CD4-positive, alpha-beta T cell treated with Interleukin-4 for 1 hour (primary cell): ENCODE measurements around the gene STOML1.

Experiments used
- DNase-seq, 2 donors: peaks; one replicate each; pipeline ENCODE4 v3.0.0-alpha.2; 2020 to 2022

STOML1 gene

DNA sequence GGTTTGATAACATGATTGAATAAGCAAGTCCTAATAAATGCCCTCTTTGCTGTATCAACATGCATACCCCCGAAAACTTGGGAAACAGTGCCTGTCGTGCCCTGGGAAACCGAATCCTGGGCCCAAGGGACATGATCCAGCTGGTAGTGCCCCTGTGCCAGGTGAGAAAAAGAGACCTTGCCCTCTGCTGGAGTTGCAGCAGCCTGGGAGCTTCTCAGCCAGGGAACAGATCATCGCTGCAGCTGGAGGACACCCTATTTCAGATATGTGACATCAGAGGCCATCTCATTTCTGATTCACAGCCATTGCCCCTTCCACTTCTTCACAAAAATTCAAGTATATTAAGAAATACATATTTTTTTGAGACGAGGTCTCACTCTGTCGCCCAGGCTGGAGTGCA lies 32.3 kb downstream of the STOML1 start:
- no peak for DNase-seq

DNA sequence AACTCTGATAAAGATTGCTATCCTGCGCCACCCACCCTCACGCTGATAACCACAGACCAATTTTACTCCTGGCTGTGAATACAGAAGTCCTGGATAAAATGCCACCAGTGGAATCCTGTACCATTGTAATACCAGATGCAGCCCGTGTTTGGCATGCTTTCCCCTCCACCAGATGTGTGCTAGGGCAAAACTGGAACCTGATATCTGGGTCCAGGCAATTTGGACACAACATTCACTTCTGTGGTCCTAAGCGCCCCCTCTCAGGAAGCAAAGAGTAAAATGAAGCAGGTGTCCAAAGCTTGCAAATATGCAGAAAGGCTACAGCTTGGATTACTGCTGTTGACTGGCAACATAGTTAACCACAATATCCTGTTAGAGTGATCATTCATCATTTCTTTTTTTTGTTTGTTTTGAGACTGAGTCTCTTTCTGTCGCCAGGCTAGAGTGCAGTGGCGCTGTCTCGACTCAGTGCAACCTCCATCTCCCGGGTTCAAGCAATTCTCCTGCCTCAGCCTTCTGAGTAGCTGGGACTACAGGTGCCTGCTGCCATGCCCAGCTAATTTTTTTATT lies 33.0 kb downstream of the STOML1 start:
- peak; percentile 32 to 51 for DNase-seq

GRCh38 chr15:73957785-73958184 lies 34.3 kb downstream of the STOML1 start:
- DNase-seq = no peak

DNA sequence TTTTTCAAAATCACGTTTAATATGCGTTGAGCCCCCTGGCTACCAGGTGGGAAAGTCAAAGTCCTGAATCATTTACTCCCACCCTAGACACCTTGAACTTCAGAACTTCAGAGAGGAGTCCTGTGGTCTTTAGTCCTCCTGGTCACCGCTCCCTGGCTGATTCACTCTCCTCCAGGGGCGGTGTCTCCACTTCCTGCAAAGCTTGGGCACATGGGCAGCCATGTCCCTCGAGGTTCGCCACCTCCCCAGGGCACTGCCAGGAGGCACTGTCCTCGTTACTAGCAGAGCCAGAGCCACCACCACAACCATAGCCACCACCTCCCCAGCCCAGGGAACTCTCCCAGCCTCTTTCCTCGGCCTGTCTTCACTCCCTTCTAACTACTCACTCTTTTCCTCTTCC lies 34.8 kb downstream of the STOML1 start:
- DNase-seq = no peak

- DNase-seq = no peak
Observed at GRCh38 chr15:73956743-73957135, 35.4 kb downstream of the STOML1 start.

GRCh38 chr15:73955861-73956742 lies 36.0 kb downstream of the STOML1 start:
- no peak for DNase-seq

DNA sequence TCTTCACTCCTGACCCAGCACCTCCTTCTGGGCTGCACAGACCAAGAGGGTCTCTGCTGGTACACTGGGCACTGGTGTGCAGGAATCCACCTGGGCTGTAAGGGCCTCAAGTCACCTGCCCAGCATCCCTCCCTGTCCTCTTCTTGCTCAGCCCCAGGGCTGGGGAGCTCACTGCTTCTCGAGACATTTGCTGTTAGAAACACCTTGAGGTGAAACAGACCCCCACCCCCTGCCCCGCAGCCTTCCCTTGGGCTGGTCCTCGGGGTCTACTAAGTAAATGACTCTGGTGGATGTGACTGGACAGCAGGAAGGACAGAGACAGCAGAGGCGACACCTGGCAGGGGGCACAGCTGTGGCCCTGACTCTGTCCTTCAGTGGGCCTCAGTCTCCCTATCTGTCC lies 36.8 kb downstream of the STOML1 start:
- DNase-seq = no peak

GRCh38 chr15:73954188-73955145 lies 37.6 kb downstream of the STOML1 start:
- no peak for DNase-seq

GRCh38 chr15:73952913-73953750 lies 39.0 kb downstream of the STOML1 start:
- DNase-seq = no peak

- no peak for DNase-seq
Observed at GRCh38 chr15:73952171-73952912, 39.8 kb downstream of the STOML1 start.

DNA sequence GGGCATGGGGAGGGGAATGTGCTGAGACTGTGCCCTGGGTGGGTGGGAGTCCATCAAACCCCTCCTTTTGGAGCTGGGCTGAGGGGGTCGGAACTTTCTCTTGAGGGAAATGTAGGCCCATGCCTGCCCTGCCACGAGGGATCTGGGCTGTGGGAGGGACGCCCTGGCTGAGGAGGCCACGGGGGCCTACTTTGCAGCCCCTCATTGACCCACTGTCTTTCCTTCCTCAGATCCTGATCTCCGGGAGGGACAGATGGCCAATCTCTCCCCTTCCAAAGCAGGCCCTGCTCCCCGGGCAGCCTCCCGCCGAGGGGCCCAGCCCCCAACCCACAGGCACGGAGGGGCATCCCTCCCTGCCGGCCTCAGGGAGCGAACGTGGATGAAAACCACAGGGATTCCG lies 40.5 kb downstream of the STOML1 start:
- DNase-seq = no peak

GRCh38 chr15:73950831-73951561 lies 41.1 kb downstream of the STOML1 start:
- peak; percentile 71 to 73 for DNase-seq

GRCh38 chr15:73950479-73950830 lies 41.6 kb downstream of the STOML1 start:
- DNase-seq = no peak

GRCh38 chr15:73949496-73949895 lies 42.6 kb downstream of the STOML1 start:
- no peak for DNase-seq

GRCh38 chr15:73948982-73949381 lies 43.1 kb downstream of the STOML1 start:
- no peak for DNase-seq

GRCh38 chr15:73948396-73948795 lies 43.7 kb downstream of the STOML1 start:
- DNase-seq = no peak

- DNase-seq = no peak
Observed at GRCh38 chr15:73947651-73948050, 44.4 kb downstream of the STOML1 start.

DNA sequence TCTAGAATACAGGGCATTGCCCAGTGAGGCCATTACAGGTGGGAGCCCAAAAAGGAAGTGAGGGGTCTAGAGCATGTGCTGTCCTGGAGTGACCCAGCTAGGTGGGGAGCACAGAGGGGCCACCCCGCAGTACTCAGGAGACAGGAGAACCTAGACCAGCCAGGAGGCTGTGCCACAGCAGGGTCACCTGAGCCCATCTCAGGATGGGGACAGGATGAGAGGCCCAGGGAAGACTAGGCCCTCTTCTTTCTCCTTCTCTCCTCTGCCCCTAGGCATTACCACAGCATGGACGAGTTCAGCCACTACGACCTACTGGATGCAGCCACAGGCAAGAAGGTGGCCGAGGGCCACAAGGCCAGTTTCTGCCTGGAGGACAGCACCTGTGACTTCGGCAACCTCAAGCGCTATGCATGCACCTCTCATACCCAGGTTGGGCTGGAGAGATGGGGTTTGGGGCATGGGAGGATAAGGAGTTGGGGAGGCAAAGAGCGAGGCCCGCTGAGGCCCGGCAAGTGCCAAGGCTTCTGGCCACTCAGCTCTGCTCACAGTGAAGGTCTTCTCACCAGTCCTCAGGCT lies 45.2 kb downstream of the STOML1 start:
- DNase-seq = no peak

DNA sequence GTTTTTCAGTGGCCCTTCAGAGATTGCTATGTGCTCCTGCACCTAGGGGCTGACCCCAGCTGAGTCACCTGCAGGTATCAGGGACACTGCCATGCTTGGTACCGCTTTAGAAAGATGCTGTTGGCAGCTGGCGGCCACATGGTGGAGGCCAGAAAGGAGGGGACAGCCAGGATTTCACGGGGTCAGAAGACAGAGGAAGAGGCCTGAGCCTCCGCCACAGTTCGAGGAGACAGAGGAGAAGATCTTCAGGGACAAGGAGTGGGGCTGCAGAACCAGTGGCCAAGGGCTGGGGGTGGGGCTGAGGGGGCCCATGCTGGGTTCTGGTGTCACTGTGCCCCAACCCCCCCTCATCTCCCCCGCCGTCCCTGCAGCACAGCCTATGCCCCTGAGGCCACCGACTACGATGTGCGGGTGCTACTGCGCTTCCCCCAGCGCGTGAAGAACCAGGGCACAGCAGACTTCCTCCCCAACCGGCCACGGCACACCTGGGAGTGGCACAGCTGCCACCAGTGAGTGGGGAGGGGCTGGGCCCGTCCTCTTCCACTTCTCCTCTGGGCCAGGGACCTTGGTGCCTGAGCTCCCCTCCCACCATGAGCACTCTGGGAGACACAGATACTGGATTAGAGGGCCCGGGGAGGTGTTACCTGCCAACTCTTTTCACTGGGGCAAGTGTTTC lies 45.9 kb downstream of the STOML1 start:
- DNase-seq = no peak

- no peak for DNase-seq
Observed at GRCh38 chr15:73945130-73945508, 47.0 kb downstream of the STOML1 start.
